ENCODE results near the gene PPP5C.
A peak's percentile ranks its signal among the peaks of the same experiment; 100 is the strongest.

- TF ChIP-seq CTCF (IDR thresholded peaks at IDR 0.05) (peak; percentile 86), TCF7L2 (IDR thresholded peaks at IDR 0.05; ENCODE audit: low read depth, low read length) (peak; percentile 72; the same call in 1 of the 2 replicates), REST (IDR thresholded peaks at IDR 0.05; ENCODE audit: insufficient read depth in 1 of 2, low read depth in 2 of 2, low read length in 1 of 2) (no peak), POLR2AphosphoS5 (IDR thresholded peaks at IDR 0.05; ENCODE audit: low read depth, low read length) (peak; percentile 81), SIN3A (IDR thresholded peaks at IDR 0.05; ENCODE audit: borderline replicate concordance, insufficient read depth, low read depth, low read length) (no peak)
These were observed at the start of gene PPP5C for GRCh38 chr19:46346821-46347571.

Data from Panc1 (cell line).